Activated T-cell treated with anti-CD3 and anti-CD28 coated beads, Interleukin-2, amount 50 U/mL, for 72 hours (primary cell): ENCODE measurements around the gene BLOC1S1. TPM values are rescaled to one million over a fixed set of nuclear protein-coding genes. Genes with fewer than 3 reads are reported as not detected.

Experiments
- ATAC-seq, 2 donors: fragments of 150-1000 bp; cut with Tn5 transposase; replicated peaks in 1 of 2; 2 replicates each; pipeline ENCODE4 v1.10.0; 2021; ENCODE audit warnings: moderate library complexity in 2 of 2, mild to moderate bottlenecking in 1 of 2
- DNase-seq, 2 donors: peaks; one replicate each; pipeline ENCODE4 v3.0.0; 2021 to 2022; ENCODE audit warnings: mixed read lengths in 1 of 2
- H3K27ac Mint-ChIP-seq: one replicate; pipeline ENCODE4 v1.8.0; 2022; ENCODE audit warnings: mild to moderate bottlenecking, moderate library complexity, mixed read lengths
- H3K27me3 Mint-ChIP-seq: one replicate; pipeline ENCODE4 v1.8.0; 2022; ENCODE audit warnings: low read depth, mixed read lengths
- H3K36me3 Mint-ChIP-seq, 2 donors: one replicate each; pipeline ENCODE4 v1.8.0; 2022; ENCODE audit warnings: mixed read lengths in 2 of 2, mild to moderate bottlenecking in 1 of 2; ENCODE audit not compliant: insufficient read depth in 2 of 2
- H3K4me1 Mint-ChIP-seq: one replicate; pipeline ENCODE4 v1.8.0; 2022; ENCODE audit warnings: low read depth, mixed read lengths
- H3K4me3 Mint-ChIP-seq, 2 donors: one replicate each; pipeline ENCODE4 v1.8.0; 2022; ENCODE audit warnings: mild to moderate bottlenecking in 2 of 2, mixed read lengths in 2 of 2, moderate library complexity in 2 of 2
- H3K9me3 Mint-ChIP-seq, 2 donors: one replicate each; pipeline ENCODE4 v1.8.0; 2022; ENCODE audit warnings: mixed read lengths in 2 of 2
- total RNA-seq, 2 donors: library from RNA; stranded (reverse); gene quantifications; one replicate each; pipeline ENCODE4 v1.2.3, GENCODE V29; 2022

BLOC1S1 gene
- total RNA-seq: 100 to 1,000 TPM; 116 to 121 TPM

DNA sequence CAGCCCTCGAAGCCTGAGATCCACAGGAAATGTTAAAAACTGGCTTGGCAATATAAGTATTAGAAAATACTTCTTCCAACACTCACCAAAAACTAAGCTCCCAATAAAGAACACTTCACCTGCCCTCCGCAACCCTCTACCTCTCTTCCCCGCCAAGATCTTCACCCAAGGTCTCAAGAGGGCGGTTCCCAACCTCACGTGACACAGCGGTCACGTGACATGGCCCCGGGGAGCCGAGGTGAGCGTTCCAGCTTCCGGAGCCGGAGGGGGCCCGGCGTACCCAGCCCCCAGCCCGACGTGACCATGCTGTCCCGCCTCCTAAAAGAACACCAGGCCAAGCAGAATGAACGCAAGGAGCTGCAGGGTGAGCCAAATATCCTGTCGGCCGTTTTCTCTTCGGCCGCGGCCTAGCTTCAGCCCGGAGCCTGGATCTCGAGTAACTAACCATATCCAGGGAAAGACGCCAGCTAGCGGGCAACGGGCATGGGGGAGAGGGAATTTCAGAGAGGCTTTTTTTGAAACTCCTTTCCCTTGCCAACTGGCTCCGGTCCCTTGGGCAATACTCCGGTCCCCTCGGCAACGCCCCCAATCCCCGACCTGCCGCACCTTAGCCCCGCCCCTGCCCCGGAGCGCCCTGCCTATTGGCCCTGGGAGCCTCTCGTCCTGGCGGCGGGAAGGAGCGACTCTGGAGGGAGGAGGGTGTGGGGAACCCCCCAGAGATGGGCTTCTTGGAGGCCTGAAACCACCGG lies at the start of gene BLOC1S1:
Gene BLOC1S1, plus strand, starts transcription at position 214 of the 749 bp plus-strand sequence. Its CDS starts 6 bp downstream, at position 220.
- Mint-ChIP-seq H3K27me3 (no peaks in the 10 kb centered on the region), H3K9me3 (no peaks in the 10 kb centered on the region), H3K36me3 (no peaks in the 10 kb centered on the region), H3K27ac (peak within 1 kb of the TSS; percentile 99), H3K4me3 (peak within 1 kb of the TSS; percentile 98), H3K4me1 (peaks cover 36% of the 10 kb centered on the region)
- ATAC-seq (peak; percentile 91 to 92), DNase-seq (peak; percentile 95 to 96)

DNA sequence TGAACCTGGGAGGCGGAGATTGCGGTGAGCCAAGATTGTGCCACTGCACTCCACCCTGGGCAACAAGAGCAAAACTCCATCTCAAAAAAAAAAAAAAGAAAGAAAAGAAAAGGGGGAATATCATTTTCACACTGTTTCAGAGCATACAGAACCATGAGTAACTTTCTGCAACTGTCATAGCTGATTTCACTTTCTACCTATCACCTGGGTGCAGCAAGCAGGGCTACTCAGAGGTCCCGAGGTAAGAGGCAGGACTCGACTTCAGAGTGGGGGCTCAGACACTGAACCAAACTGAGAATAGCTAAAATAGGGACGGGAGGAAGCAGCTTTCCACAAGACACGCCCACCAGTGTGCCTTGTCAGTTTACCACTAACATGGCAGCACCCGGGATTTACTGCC lies 49.3 kb upstream of the BLOC1S1 start:
- Mint-ChIP-seq H3K27me3 (peaks cover 4% of the 10 kb centered on the region), H3K4me1 (no peaks in the 10 kb centered on the region), H3K4me3 (no peak overlapping the region), H3K9me3 (no peaks in the 10 kb centered on the region), H3K27ac (no peak overlapping the region), H3K36me3 (no peaks in the 10 kb centered on the region)
- ATAC-seq (no peak), DNase-seq (no peak)

DNA sequence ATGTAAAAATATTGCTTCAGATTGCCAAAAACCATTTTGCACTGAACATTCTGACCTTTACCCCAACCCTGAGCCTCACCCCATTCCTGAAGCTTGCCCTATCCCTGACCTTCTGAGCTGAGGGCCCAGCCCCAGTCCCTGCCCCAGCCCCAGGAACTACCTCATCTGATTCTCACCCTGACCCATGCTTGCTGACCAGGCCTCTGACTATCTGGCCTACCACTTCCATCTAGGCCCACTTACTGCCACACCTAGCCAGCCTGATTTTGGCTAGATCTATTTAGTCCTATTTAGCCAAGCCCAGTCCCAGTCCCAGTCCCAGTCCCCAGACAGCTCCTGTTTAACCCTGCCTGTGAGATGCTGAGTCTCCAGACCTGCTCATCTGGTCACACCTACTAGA lies 45.6 kb upstream of the BLOC1S1 start:
- Mint-ChIP-seq H3K4me1 (no peaks in the 10 kb centered on the region), H3K4me3 (no peak overlapping the region), H3K27ac (no peak overlapping the region), H3K9me3 (no peaks in the 10 kb centered on the region), H3K27me3 (peaks cover 8% of the 10 kb centered on the region), H3K36me3 (no peaks in the 10 kb centered on the region)
- DNase-seq (no peak), ATAC-seq (no peak)

DNA sequence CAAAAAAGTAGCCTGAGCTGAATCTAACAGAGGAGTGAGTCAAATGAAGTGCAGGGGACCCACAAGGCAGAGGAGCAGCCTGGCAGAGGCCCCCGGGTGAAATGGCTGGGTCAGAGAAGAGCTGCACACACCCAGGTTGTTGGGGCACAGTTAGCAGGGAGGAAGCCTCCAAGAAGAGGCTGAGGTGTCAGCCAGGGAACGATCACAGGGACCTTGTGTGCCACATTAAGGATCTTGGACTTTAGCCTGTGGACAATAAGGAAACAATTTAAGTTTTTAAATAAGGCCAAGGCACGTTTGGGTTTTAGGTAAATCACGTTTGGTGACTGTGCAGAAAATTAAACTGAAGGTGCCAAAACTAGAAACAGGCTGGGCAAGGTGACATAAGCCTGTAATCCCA lies 44.1 kb upstream of the BLOC1S1 start:
- Mint-ChIP-seq H3K4me3 (no peak overlapping the region), H3K27ac (no peak overlapping the region), H3K9me3 (no peaks in the 10 kb centered on the region), H3K36me3 (no peaks in the 10 kb centered on the region), H3K27me3 (peaks cover 14% of the 10 kb centered on the region), H3K4me1 (no peaks in the 10 kb centered on the region)
- DNase-seq (no peak), ATAC-seq (no peak)

DNA sequence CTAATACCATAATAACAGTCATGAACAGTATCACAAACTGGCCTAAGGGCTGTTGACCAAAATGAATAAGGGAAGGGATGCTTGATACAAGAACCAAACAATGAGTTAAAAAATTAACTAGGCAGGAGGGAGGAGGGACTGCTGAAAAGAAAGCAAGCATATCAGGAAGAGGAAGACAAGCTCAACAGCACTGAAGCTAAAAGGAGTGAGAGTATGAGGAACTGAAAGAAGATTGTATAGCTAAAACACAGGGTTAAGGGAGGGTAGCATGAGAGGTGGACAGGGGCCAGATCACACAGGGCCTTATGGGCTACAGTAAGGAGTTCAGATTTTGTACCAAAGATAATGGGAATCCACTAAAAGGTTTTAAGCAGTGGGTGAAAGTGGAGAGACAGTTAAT lies 42.2 kb upstream of the BLOC1S1 start:
- DNase-seq: no peak
- Mint-ChIP-seq H3K4me1 (no peaks in the 10 kb centered on the region), H3K4me3 (no peak overlapping the region), H3K36me3 (no peaks in the 10 kb centered on the region), H3K27ac (no peak overlapping the region), H3K9me3 (no peaks in the 10 kb centered on the region), H3K27me3 (peaks cover 15% of the 10 kb centered on the region)
- no peak for ATAC-seq

DNA sequence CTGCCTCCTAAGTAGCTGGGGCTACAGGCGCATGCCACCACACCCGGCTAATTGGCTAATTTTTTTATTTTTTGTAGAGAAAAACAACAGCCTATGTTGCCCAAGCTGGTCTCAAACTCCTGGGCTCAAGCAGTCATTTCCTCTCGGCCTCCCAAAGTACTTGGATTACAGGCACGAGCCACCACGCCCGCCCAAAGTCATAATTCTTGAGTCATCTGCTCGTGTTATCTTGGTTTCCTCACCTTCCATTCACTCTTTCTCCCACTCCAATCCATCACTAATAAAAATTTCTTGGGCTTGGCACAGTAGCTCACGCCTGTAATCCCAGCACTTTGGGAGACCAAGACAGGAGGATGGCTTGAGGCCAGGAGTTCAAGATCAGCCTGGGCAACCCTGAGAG lies 40.2 kb upstream of the BLOC1S1 start:
- no peak for ATAC-seq
- no peak for DNase-seq
- Mint-ChIP-seq H3K9me3 (no peaks in the 10 kb centered on the region), H3K27me3 (peaks cover 31% of the 10 kb centered on the region), H3K36me3 (no peaks in the 10 kb centered on the region), H3K4me3 (no peak overlapping the region), H3K4me1 (peaks cover 1% of the 10 kb centered on the region), H3K27ac (no peak overlapping the region)

DNA sequence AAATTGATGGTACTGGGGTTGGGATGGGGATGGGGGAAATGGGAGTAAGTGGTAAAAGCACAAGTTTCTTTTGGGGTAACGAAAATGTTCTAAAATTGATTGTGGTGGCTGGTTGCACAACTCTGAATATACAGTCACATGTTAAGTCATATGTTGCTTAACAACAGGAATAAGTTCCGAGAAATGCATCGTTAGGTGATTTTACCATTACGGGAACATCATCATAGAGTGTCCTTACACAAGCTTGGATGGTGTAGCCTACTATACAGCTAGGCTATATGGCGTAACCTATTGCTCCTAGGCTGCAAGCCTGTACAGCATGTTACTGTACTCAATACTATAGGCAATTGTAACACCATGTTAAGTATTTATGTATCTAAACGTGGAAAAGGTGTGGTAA lies 39.1 kb upstream of the BLOC1S1 start:
- ATAC-seq (no peak), DNase-seq (no peak)
- Mint-ChIP-seq H3K27me3 (peaks cover 41% of the 10 kb centered on the region), H3K9me3 (no peaks in the 10 kb centered on the region), H3K27ac (no peak overlapping the region), H3K36me3 (no peaks in the 10 kb centered on the region), H3K4me1 (peaks cover 12% of the 10 kb centered on the region), H3K4me3 (no peak overlapping the region)

DNA sequence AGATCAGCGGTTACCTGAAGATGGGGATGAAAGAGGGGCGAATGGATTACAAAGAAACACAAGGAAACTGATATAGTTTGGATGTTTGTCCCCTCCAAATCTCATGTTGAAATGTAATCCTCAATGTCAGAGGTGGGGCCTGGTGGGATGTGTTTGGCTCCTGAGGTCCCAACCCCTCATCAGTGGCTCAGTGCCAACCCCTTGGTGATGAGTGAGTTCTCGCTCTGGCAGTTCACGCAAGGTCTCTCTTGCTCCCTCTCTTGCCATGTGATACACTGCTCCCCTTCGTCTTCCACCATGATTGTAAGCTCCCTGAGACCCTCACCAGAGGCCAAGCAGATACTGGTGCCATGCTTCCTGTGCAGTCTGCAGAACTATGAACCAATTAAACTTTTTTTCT lies 36.2 kb upstream of the BLOC1S1 start:
- peak overlapping the region; percentile 16 for H3K27ac Mint-ChIP-seq
- DNase-seq (no peak), ATAC-seq (no peak)
- H3K27me3 Mint-ChIP-seq: peaks cover 56% of the 10 kb centered on the region
- no peaks in the 10 kb centered on the region for H3K36me3 Mint-ChIP-seq
- H3K4me3 Mint-ChIP-seq: no peak overlapping the region
- peaks cover 17% of the 10 kb centered on the region for H3K4me1 Mint-ChIP-seq
- H3K9me3 Mint-ChIP-seq: no peaks in the 10 kb centered on the region

DNA sequence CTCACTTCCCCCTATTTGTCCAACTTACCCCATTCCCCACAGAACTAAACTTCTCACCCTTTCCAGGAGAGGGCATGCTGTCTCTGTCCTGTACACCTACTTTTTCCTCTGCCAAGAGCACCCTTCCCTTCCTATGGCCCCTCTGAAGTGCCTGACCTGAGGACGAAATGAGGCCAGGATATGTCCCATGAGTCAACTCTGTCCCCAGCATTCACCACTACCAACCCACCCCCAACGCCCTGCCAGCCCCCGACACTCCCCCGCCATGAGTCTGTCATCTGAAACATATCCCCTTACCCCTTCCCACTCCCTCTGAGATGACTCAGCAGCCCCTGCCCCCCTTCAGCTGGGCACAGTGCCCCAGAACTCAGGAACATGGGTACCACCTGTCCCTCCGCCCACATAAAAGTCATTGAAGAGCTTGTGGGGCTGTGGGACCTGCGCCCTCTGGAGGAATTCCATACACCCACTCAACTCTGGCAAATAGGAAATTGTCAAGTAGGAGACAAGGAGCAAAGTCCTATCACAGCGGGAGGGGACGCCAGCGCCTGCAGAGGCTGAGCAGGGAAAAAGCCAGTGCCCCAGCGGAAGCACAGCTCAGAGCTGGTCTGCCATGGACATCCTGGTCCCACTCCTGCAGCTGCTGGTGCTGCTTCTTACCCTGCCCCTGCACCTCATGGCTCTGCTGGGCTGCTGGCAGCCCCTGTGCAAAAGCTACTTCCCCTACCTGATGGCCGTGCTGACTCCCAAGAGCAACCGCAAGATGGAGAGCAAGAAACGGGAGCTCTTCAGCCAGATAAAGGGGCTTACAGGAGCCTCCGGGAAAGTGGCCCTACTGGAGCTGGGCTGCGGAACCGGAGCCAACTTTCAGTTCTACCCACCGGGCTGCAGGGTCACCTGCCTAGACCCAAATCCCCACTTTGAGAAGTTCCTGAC lies 34.4 kb upstream of the BLOC1S1 start:
- Mint-ChIP-seq H3K4me1 (peaks cover 17% of the 10 kb centered on the region), H3K27me3 (peaks cover 49% of the 10 kb centered on the region), H3K9me3 (no peaks in the 10 kb centered on the region), H3K27ac (no peak overlapping the region), H3K36me3 (no peaks in the 10 kb centered on the region), H3K4me3 (peak overlapping the region in 1 of 2 donors; percentile 31)
- ATAC-seq: peak; percentile 41 to 53
- peak in 1 of 2 donors; percentile 8 for DNase-seq

DNA sequence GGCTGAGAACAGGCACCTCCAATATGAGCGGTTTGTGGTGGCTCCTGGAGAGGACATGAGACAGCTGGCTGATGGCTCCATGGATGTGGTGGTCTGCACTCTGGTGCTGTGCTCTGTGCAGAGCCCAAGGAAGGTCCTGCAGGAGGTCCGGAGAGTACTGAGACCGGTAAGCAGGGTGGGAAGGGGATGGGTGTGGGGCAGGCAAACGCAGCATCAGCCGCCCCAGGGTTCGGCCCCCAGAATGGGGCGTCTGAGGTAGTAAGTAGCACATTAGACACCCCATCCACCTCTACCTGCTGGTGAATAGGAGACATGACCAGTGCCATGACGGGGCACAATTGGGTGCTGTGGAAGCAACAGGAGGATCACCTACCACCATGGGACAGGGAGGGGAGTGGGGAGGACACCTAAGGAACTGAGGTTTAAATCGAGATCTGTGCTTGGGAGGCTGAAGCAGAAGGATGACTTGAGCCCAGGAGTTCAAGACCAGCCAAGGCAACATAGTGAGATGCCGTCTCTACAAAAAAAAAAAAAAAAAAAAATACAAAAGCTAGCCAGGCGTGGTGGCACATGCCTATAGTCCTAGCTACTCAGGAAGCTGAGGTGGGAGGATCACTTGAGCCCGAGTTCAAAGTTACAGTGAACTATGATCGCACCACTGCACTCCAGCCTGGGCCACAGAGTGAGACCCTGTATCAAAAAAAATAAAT lies 33.6 kb upstream of the BLOC1S1 start:
- ATAC-seq: no peak
- Mint-ChIP-seq H3K36me3 (no peaks in the 10 kb centered on the region), H3K27ac (no peak overlapping the region), H3K4me3 (no peak overlapping the region), H3K4me1 (peaks cover 22% of the 10 kb centered on the region), H3K9me3 (no peaks in the 10 kb centered on the region), H3K27me3 (peaks cover 49% of the 10 kb centered on the region)
- DNase-seq: no peak

DNA sequence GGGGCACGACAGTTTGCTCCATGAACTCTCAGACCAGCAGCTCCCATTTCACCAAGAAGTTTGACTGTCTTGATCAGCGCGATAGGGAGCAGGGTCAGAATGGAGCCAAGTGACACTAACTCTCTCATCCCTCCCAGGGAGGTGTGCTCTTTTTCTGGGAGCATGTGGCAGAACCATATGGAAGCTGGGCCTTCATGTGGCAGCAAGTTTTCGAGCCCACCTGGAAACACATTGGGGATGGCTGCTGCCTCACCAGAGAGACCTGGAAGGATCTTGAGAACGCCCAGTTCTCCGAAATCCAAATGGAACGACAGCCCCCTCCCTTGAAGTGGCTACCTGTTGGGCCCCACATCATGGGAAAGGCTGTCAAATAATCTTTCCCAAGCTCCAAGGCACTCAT lies 32.2 kb upstream of the BLOC1S1 start:
- Mint-ChIP-seq H3K4me1 (peaks cover 29% of the 10 kb centered on the region), H3K27me3 (peaks cover 49% of the 10 kb centered on the region), H3K4me3 (no peak overlapping the region), H3K36me3 (no peaks in the 10 kb centered on the region), H3K9me3 (no peaks in the 10 kb centered on the region), H3K27ac (no peak overlapping the region)
- no peak for DNase-seq
- ATAC-seq: no peak

DNA sequence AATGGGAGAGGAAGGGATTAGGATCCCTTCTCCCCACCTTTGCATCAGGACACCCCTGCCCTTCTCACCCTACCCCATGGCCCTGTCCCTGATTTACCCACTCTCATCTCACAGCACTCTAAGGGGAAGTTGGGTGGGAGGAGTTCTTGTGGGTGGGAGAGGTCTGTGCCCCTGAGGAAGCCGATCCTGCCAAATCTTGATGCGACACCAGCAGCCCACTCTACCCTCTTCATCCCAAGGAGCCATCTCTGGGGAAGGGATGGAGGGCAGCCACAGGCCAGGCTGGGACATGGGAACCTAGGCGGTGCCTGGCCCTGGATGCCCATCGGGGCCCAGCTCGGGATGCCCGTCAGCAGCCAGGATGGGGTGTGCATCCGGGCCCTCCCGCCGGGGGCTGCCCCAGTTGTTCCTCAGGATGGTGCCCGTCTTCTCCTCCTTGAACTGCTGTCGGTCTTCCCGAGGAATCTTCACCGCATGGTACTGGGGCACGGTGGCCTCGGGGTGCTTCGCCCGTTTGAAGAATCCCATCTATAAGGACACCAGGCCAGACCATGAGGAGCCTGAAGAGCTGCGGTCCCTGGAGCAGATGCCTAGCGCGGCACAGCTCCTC lies 31.0 kb upstream of the BLOC1S1 start:
- Mint-ChIP-seq H3K36me3 (no peaks in the 10 kb centered on the region), H3K27me3 (peaks cover 41% of the 10 kb centered on the region), H3K9me3 (no peaks in the 10 kb centered on the region), H3K4me1 (peaks cover 29% of the 10 kb centered on the region), H3K4me3 (no peak overlapping the region), H3K27ac (no peak overlapping the region)
- ATAC-seq: no peak
- DNase-seq: no peak
